Activated T-cell treated with anti-CD3 and anti-CD28 coated beads for 1 hour (primary cell): ENCODE data around the gene CHD2.
"Not testable (repeated sequence)": the region's sequence is repeated elsewhere in the genome, so short reads cannot be mapped to it uniquely, and the experiment has no call there.

Source experiments
- DNase-seq: peaks from one replicate; pipeline ENCODE4 v3.0.0-alpha.2; 2020; ENCODE audit warnings: low read depth

The CHD2 gene

GRCh38 chr15:92906563-92907081 is 6.5 kb downstream of the CHD2 start:
- DNase-seq = no peak

GRCh38 chr15:92907229-92907628 is 7.1 kb downstream of the CHD2 start:
- DNase-seq = no peak

- no peak for DNase-seq
These were observed 8.0 kb downstream of the CHD2 start for GRCh38 chr15:92907896-92908712.

- DNase-seq = no peak
These were observed 8.6 kb downstream of the CHD2 start for GRCh38 chr15:92908713-92909057.

- no peak for DNase-seq
These were observed 9.1 kb downstream of the CHD2 start for GRCh38 chr15:92909136-92909781.

GRCh38 chr15:92910451-92910850 is 10.3 kb downstream of the CHD2 start:
- DNase-seq = no peak

GRCh38 chr15:92914103-92914499 is 14.0 kb downstream of the CHD2 start:
- DNase-seq = no peak

GRCh38 chr15:92914768-92915221 is 14.7 kb downstream of the CHD2 start:
- DNase-seq = no peak

GRCh38 chr15:92915766-92916435 is 15.8 kb downstream of the CHD2 start:
- no peak for DNase-seq

GRCh38 chr15:92917598-92918407 is 17.7 kb downstream of the CHD2 start:
- DNase-seq = peak; percentile 89

- not testable (repeated sequence) for DNase-seq
These were observed 18.8 kb downstream of the CHD2 start for GRCh38 chr15:92918881-92919280.

GRCh38 chr15:92920595-92921161 is 20.6 kb downstream of the CHD2 start:
- DNase-seq = no peak

GRCh38 chr15:92921215-92922131 is 21.3 kb downstream of the CHD2 start:
- no peak for DNase-seq

- DNase-seq = no peak
These were observed 22.4 kb downstream of the CHD2 start for GRCh38 chr15:92922418-92923002.

- no peak for DNase-seq
These were observed 24.1 kb downstream of the CHD2 start for GRCh38 chr15:92924216-92924615.

- no peak for DNase-seq
These were observed 25.3 kb downstream of the CHD2 start for GRCh38 chr15:92925454-92925853.

- no peak for DNase-seq
These were observed 28.2 kb downstream of the CHD2 start for GRCh38 chr15:92928225-92928750.

GRCh38 chr15:92929002-92929401 is 28.9 kb downstream of the CHD2 start:
- no peak for DNase-seq

GRCh38 chr15:92930054-92930621 is 30.0 kb downstream of the CHD2 start:
- DNase-seq = no peak
